GM19035 (cell line): Measurements from ENCODE around the gene ILF3.
"Not testable (repeated sequence)": the region's sequence is repeated elsewhere in the genome, so short reads cannot be mapped to it uniquely, and the experiment has no call there.

Source experiments
- ATAC-seq: cut with Tn5 transposase; IDR thresholded peaks from one replicate; pipeline ENCODE4 v1.9.1; 2021; ENCODE audit not compliant: unreplicated experiment

ILF3 gene

GRCh38 chr19:10642473-10643171 lies 11.5 kb upstream of the ILF3 start:
- ATAC-seq: no peak

- no peak for ATAC-seq
Measured at GRCh38 chr19:10643172-10643967, 10.8 kb upstream of the ILF3 start.

GRCh38 chr19:10643968-10644259 lies 10.2 kb upstream of the ILF3 start:
- no peak for ATAC-seq

- ATAC-seq: no peak
Measured at GRCh38 chr19:10644260-10645007, 9.7 kb upstream of the ILF3 start.

GRCh38 chr19:10646456-10647159 lies 7.5 kb upstream of the ILF3 start:
- no peak for ATAC-seq

DNA sequence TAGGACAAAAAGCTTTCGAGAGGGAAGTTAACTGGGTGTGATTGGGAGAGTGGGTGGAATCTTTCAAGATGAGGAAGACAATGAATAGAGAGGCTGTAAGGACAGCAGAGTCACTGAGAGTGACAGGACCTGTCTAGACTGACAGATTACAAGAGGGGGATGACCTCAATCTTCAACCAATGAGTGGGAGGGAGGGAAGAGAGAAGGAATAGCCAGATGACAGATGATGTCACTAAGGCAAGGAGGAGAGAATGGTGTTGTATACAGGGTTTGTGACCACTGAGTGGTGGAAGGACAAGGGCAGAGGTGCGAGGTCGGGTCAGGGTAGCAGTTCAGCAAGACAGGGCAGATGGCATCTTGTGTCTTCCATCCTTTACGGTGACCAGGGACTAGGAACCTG lies 5.8 kb upstream of the ILF3 start:
- no peak for ATAC-seq

DNA sequence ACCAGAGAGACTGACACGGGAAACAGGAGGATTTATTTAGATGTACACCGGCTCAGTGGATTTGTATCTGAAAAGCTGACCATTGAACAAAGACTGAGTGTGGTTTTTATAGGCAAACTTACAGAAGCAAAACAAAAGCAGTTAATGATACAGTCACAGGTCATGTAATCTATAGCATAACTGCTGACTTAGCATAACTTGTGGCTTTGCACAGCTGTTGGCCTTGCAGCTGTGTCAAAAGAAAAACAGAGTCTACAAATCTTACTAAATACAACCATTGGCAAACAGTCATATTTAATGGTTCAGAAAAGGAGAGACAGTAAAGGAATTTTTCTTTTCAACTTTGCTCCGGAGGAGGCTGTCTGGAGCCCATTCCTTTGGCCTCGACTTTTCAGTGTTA lies 2.3 kb upstream of the ILF3 start:
- no peak for ATAC-seq

GRCh38 chr19:10653482-10653731 lies 739 bp upstream of the ILF3 start:
- ATAC-seq: peak; percentile 3

DNA sequence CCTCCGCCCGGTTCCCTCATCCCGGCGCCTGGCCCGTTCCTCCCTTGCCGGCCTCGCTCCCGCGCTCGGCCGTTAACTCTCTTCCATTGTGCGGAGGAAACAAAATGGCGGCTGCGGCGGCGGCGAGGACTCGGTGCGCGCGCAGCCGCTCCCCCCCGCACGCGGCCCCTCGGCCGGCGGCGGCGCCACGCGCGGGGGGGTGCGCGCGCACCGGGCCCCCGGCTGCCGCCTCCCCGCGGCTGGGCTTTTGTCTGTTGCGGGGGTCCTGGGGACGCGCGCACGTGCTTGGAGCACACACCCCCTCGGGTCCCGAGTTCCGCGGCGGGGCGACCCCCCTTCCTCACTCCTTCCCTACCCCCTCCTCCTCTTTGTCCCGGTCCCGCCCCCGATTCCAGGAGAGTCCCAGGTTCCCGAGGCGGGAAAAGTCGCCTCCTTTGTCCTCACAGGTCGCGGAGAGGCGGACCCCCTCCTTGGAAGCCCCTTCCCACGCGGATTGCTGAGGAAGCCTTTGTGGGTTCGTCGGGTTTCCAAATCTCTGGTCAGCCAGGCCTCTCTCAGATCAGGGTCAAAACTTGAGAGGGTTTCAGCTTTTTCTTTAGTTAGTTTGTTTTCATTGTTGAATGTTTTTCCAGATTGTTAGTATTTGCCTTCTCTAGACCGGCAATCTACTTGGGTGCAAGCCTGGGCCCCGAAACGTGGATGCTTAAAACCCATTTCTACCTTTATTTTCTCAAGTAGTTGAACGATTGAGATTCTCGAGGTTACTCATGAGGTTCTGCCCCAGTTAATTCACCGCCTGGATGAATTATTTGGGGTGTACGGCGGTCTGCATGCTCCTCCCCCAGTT lies 687 bp downstream of the ILF3 start:
- peak; percentile 24 for ATAC-seq

DNA sequence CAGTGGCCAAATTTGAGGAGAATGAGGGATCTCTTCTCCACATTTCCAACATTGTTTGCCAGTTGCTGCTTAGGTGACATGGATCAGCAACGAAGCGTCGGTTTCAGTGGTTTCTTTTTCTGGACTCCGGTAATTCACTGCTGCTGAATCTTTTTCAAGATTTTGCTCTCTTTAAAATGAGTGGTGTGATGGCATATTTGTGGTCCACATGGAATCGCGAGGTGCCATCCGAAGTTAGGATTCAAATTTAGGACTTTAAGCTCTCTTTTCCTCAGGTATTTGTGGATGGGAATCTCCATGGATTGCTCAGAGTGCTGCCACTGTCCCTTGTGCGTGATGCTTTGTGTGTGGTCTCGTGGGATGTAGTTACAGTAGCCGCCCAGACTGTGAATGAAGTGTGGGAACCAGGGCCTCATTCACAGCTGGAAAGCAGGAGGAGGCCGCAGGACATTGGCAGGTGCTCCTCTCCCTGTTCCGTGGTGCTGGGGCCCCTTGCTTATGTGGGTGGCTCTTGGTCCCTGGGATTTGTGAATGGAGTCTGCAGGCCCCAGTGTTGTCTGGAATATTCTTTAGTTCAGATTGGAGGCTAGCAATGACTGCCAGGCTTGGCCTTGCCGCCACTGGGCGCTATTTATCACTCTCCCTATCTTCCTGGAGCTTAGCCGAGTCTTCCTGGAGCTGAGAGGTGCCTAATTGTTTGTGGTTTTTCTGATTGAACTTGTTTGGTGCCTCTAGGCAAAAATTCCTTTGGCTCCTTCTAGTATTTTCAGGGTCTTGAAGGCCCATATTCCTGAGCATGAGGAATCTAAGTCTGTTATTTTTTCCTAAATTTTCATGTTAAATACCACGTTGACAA lies 1.5 kb downstream of the ILF3 start:
- no peak for ATAC-seq

- no peak for ATAC-seq
Measured at GRCh38 chr19:10660346-10660745, 6.2 kb downstream of the ILF3 start.

GRCh38 chr19:10661946-10662345 lies 7.8 kb downstream of the ILF3 start:
- no peak for ATAC-seq

DNA sequence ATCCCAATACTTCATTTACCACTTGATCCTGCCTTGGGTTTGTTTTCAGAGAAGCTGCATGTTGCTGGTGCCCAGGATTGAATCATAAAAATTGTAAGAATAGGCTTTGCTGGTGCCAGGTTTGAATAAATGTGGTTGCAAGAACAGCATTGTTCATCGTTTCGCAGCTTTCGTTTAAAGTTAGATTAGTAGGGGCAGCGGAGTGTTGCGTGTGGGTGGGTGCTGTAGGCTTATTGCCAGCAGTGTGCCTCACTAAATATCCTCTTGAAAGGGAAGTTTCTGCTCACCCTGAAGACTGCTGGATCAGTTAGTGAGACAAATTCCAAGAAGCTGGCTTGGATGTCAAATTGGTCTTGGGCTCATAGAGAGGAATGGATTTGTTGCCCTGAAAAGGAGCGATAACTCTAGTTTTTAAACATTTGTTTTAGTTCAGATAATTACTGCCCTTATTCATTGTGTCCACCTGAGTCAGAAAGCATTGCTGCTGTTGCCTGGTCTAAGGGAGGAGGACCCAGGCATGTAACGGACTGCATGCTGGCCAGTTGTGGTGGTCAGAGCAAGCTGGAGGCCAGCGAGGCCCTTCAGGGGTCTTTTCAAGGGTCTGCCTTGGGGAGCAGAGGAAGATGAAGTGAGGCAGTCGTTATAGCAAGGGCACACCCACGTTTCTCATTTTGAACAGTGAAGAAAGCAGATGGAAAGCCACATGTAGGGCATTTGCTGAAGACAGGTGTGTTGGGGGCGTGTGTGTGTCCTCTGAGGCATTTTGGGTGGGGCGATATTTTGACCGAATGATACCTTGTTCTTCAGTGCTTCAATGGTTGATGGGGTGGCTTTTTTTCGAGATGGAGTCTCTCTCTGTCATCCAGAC lies 8.5 kb downstream of the ILF3 start:
- ATAC-seq: no peak

- ATAC-seq: not testable (repeated sequence)
Measured at GRCh38 chr19:10663252-10663563, 9.1 kb downstream of the ILF3 start.

DNA sequence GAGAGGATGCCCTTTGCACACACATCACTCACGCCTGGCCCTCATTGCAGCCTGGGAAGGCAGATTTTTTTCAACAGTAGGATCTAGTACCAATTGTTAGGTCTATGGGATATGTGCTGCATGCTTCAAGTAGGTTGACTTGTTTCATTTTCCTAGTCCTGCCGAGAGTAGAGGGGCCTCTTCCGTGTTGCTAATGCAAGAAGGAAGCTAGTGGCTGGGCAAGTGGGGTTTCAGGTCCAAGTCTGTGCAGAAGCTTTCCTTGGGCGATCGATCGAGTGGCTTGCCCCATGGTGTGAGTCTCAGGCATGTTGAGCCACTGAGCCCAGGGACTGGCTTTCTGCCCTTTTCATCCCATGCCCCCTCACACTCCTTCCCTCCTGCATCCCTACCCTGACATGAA lies 13.7 kb downstream of the ILF3 start:
- no peak for ATAC-seq

GRCh38 chr19:10669246-10669645 lies 15.1 kb downstream of the ILF3 start:
- ATAC-seq: no peak

GRCh38 chr19:10670182-10670581 lies 16.0 kb downstream of the ILF3 start:
- no peak for ATAC-seq

- no peak for ATAC-seq
Measured at GRCh38 chr19:10670876-10671804, 17.0 kb downstream of the ILF3 start.
